Endothelial cell of umbilical vein (primary cell): Measurements from ENCODE around the gene OR5L2.

Experiments used
- CTCF ChIP-seq, 2 donors: IDR thresholded peaks; 1 replicate in 1 of 2; 2 replicates in 1 of 2; pipeline ENCODE4 v1.5.1; 2011; ENCODE audit warnings: low read length in 2 of 2, mild to moderate bottlenecking in 2 of 2, moderate library complexity in 2 of 2, control low read depth in 1 of 2, inconsistent platforms in 1 of 2, low read depth in 1 of 2; ENCODE audit not compliant: insufficient read depth in 1 of 2; ENCODE audit errors: extremely low read depth in 1 of 2
- MAX ChIP-seq: IDR thresholded peaks from 2 replicates; pipeline ENCODE4 v1.6.1; 2011; ENCODE audit not compliant: insufficient read depth, insufficient read length
- POLR2A ChIP-seq: IDR thresholded peaks from 2 replicates; pipeline ENCODE4 v1.6.1; 2012; ENCODE audit warnings: low read depth, mild to moderate bottlenecking, control low read depth, low read length

GRCh38 chr11:55819330-55819729 is 7.7 kb upstream of the OR5L2 start, which contains the start of gene OR5D18:
- TF ChIP-seq POLR2A, result no peak
- TF ChIP-seq CTCF (IDR thresholded peaks at IDR 0.05; ENCODE audit: extremely low read depth in 1 of 2, insufficient read depth in 1 of 2, low read depth in 1 of 2, low read length in 2 of 2), result no peak
- TF ChIP-seq MAX, result no peak
